ENCODE measurements around the gene KCMF1. TPM values are rescaled to one million over a fixed set of nuclear protein-coding genes. Genes with fewer than 3 reads are reported as not detected.

The KCMF1 gene
- total RNA-seq, 4 donors from 2014 or later = 35.6 to 50.8 (median 44.5) TPM

- DNase-seq = peak; percentile 76
- no peaks in the 10 kb centered on the region for H3K27me3 ChIP-seq
- H3K4me3 ChIP-seq = peak overlapping the region in 3 of 4 donors; percentile 37 to 56 (median 44)
- peak overlapping the region; percentile 26 to 81 (median 58) for H3K27ac ChIP-seq
- 4 to 11% methylated on average over 20 to 21 of the region's 34 CpGs for WGBS, 2 donors
- no peaks in the 10 kb centered on the region for H3K36me3 ChIP-seq
- H3K9me3 ChIP-seq = no peaks in the 10 kb centered on the region
- peaks cover 18 to 38% (median 26%) of the 10 kb centered on the region in 3 donors for H3K4me1 ChIP-seq
- no peak for TF ChIP-seq POLR2A (IDR thresholded peaks at IDR 0.05)
- TF ChIP-seq CTCF (IDR thresholded peaks at IDR 0.05) = peak; percentile 94 to 99 (median 98)
- intact Hi-C loops (cut with DNase I) = loop anchor here (10.0 kb wide), 1 partner anchor 431 kb away; no protein-coding TSS in a partner anchor
Measured at GRCh38 chr2:84925724-84926376, 45.1 kb upstream of the KCMF1 start.

GRCh38 chr2:84927275-84927627, 43.7 kb upstream of the KCMF1 start:
- TF ChIP-seq CTCF (IDR thresholded peaks at IDR 0.05) = no peak
- no peak for TF ChIP-seq POLR2A (IDR thresholded peaks at IDR 0.05)
- Histone ChIP-seq H3K4me3 (no peak overlapping the region), H3K9me3 (no peaks in the 10 kb centered on the region), H3K36me3 (no peaks in the 10 kb centered on the region), H3K27ac (peak overlapping the region in 1 of 4 donors; percentile 21), H3K27me3 (no peaks in the 10 kb centered on the region), H3K4me1 (peaks cover 18 to 38% (median 26%) of the 10 kb centered on the region in 3 donors)
- 41 to 47% methylated on average over 3 of the region's 3 CpGs for WGBS, 2 donors
- DNase-seq = no peak
- intact Hi-C loops (cut with DNase I) = loop anchor here (10.0 kb wide), 1 partner anchor 432 kb away; no protein-coding TSS in a partner anchor

GRCh38 chr2:84931384-84931821, 39.6 kb upstream of the KCMF1 start:
- intact Hi-C loops (cut with DNase I) = no loop called here
- WGBS, 2 donors = 54 to 70% methylated on average over 1 of the region's 1 CpG

GRCh38 chr2:84938194-84938879, 32.6 kb upstream of the KCMF1 start:
- DNase-seq = no peak
- Histone ChIP-seq H3K9me3 (no peaks in the 10 kb centered on the region), H3K27me3 (no peaks in the 10 kb centered on the region), H3K36me3 (no peaks in the 10 kb centered on the region), H3K4me3 (no peak overlapping the region), H3K27ac (no peak overlapping the region), H3K4me1 (peaks cover 0 to 15% (median 0%) of the 10 kb centered on the region in 3 donors)
- 54 to 59% methylated on average over 5 of the region's 5 CpGs for WGBS, 2 donors
- intact Hi-C loops (cut with DNase I) = no loop called here
- no peak for TF ChIP-seq POLR2A (IDR thresholded peaks at IDR 0.05)
- TF ChIP-seq CTCF (IDR thresholded peaks at IDR 0.05) = no peak

More at GRCh38 chr2:84931384-84931821, 39.6 kb upstream of the KCMF1 start:
- H3K4me1 ChIP-seq = peaks cover 4 to 10% (median 4%) of the 10 kb centered on the region in 3 donors
- H3K27ac ChIP-seq = no peak overlapping the region
- DNase-seq = no peak
- TF ChIP-seq CTCF (IDR thresholded peaks at IDR 0.05) (no peak), POLR2A (IDR thresholded peaks at IDR 0.05) (no peak)
- no peaks in the 10 kb centered on the region for H3K27me3 ChIP-seq
- H3K36me3 ChIP-seq = no peaks in the 10 kb centered on the region
- no peaks in the 10 kb centered on the region for H3K9me3 ChIP-seq
- no peak overlapping the region for H3K4me3 ChIP-seq
